K562 (cell line): ENCODE measurements around the gene LMO4. TPM values are rescaled to one million over a fixed set of nuclear protein-coding genes. Genes with fewer than 3 reads are reported as not detected.

Experiments used
- REST ChIP-seq, 2 experiments: fragments of 450-650 bp; formaldehyde crosslinking in 1 of 2; IDR thresholded peaks; 2 replicates each; pipeline versions ENCODE4 v1.4.0 to v1.6.1; 2014 to 2020; ENCODE audit warnings: mild to moderate bottlenecking in 2 of 2, borderline replicate concordance in 1 of 2, low read depth in 1 of 2
- polyA plus RNA-seq, 8 experiments: library from polyadenylated mRNA; depleted of rRNA in 4 of 8; stranded (reverse) in 5 of 8; unstranded in 3 of 8; fragments of >200 nt; fragmentation: Nextera tagmentation in 2 of 8; fragmentation: Illumina TruSeq in 1 of 8; extraction: Ambion mirVana in 2 of 8; extraction: Trizol in 1 of 8; gene quantifications; 2 replicates each; pipeline versions ENCODE4 v1.2.1 to v1.2.3, GENCODE V29; 2011 to 2014; ENCODE audit warnings: inconsistent platforms in 1 of 8, missing spikeins in 1 of 8
- total RNA-seq, 7 experiments: library from RNA; depleted of rRNA in 6 of 7; stranded (reverse); fragments of >200 nt in 6 of 7; fragmentation: Illumina TruSeq in 2 of 7; extraction: Trizol in 2 of 7; gene quantifications; 2 replicates each; pipeline versions ENCODE4 v1.2.1 to v1.2.3, GENCODE V29; 2011 to 2021; ENCODE audit warnings: low replicate concordance in 1 of 7

The LMO4 gene
- total and polyA plus RNA-seq, 9 of the 15 experiments (the other 6 are each of a cell fraction or from before 2014, with no cell fraction given), result 3.1 to 35.3 (median 22.4) TPM

- TF ChIP-seq REST (IDR thresholded peaks at IDR 0.05; ENCODE audit: borderline replicate concordance) (0 out of 2 replicates have a peak, but pooled peaks have one; percentile 8), REST (CRISPR knock-in tag; IDR thresholded peaks at IDR 0.05; ENCODE audit: low read depth) (no peak)
- TF ChIP-seq, all 486 proteins: peak for 4
These were observed 48.6 kb upstream of the LMO4 start (continued) for GRCh38 chr1:87279966-87280535.
